Ectodermal cell (in vitro differentiated cells): ENCODE measurements around the gene CALM3.
"Not testable (repeated sequence)": the region's sequence is repeated elsewhere in the genome, so short reads cannot be mapped to it uniquely, and the experiment has no call there.

Source experiments
- H3K27ac ChIP-seq: 2 replicates; pipeline ENCODE4 v1.7.0; 2013; ENCODE audit warnings: mild to moderate bottlenecking, low read depth, low read length; ENCODE audit not compliant: insufficient read depth, poor library complexity, severe bottlenecking
- H3K27me3 ChIP-seq: 2 replicates; pipeline ENCODE4 v1.7.0; 2013; ENCODE audit warnings: mild to moderate bottlenecking, low read length; ENCODE audit not compliant: insufficient read depth, control insufficient read depth, poor library complexity, severe bottlenecking
- H3K36me3 ChIP-seq: one replicate; pipeline ENCODE4 v1.7.0; 2013; ENCODE audit warnings: low read length; ENCODE audit not compliant: control insufficient read depth, insufficient read depth
- H3K4me1 ChIP-seq: one replicate; pipeline ENCODE4 v1.7.0; 2013; ENCODE audit warnings: low read length; ENCODE audit not compliant: control insufficient read depth, insufficient read depth
- H3K4me3 ChIP-seq: 2 replicates; pipeline ENCODE4 v1.7.0; 2013; ENCODE audit warnings: low read depth, low read length, control low read depth; ENCODE audit not compliant: insufficient read depth
- H3K9me3 ChIP-seq: 2 replicates; pipeline ENCODE4 v1.7.0; 2013; ENCODE audit warnings: mild to moderate bottlenecking, low read length, moderate library complexity; ENCODE audit not compliant: control insufficient read depth
- WGBS, 2 experiments: methylation state at CpG; one replicate each; pipeline ENCODE4 v1.1.7; 2013; ENCODE audit warnings: missing lambda C conversion rate in 2 of 2; 5-methylcytosine and 5-hydroxymethylcytosine counted together

The CALM3 gene

DNA sequence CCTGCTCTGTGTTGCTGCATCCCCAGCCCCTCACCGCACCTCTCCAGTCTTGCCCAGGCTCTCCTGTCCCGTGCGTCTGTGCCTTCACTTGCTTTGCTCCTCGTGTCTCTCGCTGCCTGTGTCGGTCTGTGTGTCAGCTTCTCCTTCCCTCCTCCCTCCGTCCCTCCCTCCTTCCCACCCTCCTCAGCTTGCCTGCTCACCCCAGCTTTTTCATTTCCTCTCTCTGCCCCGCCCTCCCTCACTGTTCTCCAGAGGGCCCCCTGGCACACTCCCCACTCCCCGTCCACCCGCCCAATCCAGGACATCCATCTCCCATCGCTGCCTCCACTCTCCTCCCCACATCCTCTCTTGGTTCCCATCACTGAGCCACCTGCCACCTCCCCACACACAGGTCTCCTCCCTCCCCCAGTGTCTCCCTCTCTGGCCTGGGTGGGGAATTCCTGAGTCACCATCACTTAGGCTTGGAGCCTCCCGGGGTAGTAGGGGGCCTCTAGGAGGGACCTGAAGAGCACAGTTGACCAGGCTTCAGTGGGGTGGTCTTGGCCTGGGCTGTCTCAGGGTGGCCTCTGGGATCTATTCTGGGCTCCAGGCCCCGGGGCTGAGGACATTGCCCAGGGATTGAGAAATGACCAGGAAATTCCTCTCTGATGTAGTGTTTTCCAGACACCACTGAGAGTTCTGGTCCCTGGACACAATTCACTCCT, 24.0 kb downstream of the CALM3 start, which contains the start of gene PTGIR:
TSS of gene PTGIR (minus strand) at position 132 of the 704 bp plus-strand sequence. CDS start 864 bp downstream, outside the sequence.
- Histone ChIP-seq H3K27me3 (no peaks in the 10 kb centered on the region), H3K27ac (no peak within 1 kb of the TSS), H3K4me3 (no peak within 1 kb of the TSS), H3K36me3 (no peaks in the 10 kb centered on the region), H3K9me3 (no peaks in the 10 kb centered on the region), H3K4me1 (peaks cover 18% of the 10 kb centered on the region)
- 69 to 72% methylated on average over 13 of the region's 13 CpGs for WGBS, 2 experiments

DNA sequence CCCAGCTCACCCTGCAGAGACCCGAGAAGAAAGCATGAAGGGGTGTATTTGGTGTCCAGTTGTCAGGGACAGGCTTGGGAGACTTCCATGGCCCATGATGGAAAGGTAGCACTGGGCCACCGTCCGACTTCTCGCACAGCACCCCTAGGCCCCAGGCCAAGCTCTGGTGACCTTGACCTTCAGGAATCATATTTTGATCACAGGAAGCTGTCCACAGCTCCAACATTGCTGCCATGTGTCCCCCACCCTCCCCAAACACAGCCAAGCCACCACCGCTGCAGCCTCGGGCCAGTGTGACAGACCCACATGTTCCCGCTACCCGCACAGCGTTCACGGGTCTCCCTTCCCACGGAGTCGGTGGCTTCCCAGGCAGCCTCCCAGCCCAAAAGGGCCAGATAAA, 24.6 kb downstream of the CALM3 start:
- no peak overlapping the region for H3K27ac ChIP-seq
- no peak overlapping the region for H3K4me3 ChIP-seq
- peaks cover 17% of the 10 kb centered on the region for H3K4me1 ChIP-seq
- 93 to 97% methylated on average over 12 of the region's 12 CpGs for WGBS, 2 experiments
- no peaks in the 10 kb centered on the region for H3K9me3 ChIP-seq
- no peaks in the 10 kb centered on the region for H3K36me3 ChIP-seq
- H3K27me3 ChIP-seq, result no peaks in the 10 kb centered on the region

DNA sequence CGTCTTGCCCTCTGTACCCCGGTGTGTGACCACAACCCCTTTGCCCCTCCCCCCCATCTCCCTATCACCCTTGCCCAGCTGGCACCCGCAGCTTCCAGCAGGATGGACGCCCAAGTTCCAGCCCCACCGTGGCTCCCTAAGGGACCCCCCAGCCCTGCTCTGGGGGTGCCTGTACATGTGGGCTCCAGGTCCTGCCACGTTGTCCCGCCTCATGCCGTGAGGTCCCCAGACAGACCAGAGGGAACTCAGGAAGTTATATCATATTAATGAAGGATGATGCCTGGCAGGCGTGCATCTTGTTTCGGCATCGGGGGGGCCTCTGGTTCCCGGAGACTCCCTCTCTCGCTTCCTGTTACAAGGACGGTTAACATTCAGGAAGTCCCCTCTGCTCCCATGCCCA, 25.3 kb downstream of the CALM3 start:
- Histone ChIP-seq H3K27me3 (no peaks in the 10 kb centered on the region), H3K36me3 (no peaks in the 10 kb centered on the region), H3K9me3 (no peaks in the 10 kb centered on the region), H3K27ac (no peak overlapping the region), H3K4me3 (no peak overlapping the region), H3K4me1 (peaks cover 16% of the 10 kb centered on the region)
- 90% methylated on average over 14 of the region's 14 CpGs for WGBS, 2 experiments

DNA sequence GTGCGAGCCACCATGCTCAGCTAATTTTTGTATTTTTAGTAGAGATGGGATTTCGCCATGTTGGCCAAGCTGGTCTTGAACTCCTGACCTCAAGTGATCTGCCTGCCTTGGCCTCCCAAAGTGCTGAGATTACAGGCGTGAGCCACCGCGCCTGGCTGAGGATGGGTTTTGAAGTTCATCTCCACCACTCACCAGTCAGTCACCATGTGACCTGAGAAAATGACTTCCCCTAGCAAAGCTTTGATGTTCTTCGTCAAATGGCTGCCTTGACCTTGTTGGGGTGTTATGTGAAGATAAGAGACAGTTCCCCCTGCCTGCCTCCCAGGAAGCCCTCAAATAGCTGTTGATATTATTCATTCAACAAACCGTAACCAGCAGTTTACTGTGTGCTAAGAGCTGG, 27.8 kb downstream of the CALM3 start:
- WGBS, 2 experiments, result 92 to 96% methylated on average over 7 of the region's 7 CpGs
- not testable (repeated sequence) for H3K4me3 ChIP-seq, H3K9me3 ChIP-seq, H3K27ac ChIP-seq, H3K36me3 ChIP-seq
- peaks cover 20% of the 10 kb centered on the region for H3K4me1 ChIP-seq
- H3K27me3 ChIP-seq, result peaks cover 19% of the 10 kb centered on the region

DNA sequence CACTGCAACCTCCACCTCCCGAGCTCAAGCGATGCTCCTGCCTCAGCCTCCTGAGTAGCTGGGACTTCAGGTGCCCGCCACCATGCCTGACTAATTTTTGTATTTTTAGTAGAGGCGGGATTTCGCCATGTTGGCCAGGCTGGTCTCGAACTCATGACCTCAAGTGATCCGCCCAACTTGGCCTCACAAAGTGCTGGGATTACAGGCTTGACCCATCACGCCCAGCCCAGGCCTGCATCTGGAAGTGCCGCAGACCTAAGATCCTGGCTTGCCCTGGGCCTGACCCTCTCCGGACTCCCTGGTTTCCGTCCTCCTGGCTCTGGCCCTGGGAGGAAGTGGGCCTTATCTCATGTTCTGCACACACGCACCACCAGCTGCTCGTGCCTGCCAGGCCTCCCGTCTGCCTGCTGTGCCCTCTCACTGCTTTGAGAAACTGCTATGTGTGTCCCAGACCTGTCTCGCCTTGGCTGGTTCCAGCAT, 28.5 kb downstream of the CALM3 start:
- peaks cover 21% of the 10 kb centered on the region for H3K4me1 ChIP-seq
- no peaks in the 10 kb centered on the region for H3K36me3 ChIP-seq
- H3K27ac ChIP-seq, result no peak overlapping the region
- 93% methylated on average over 15 of the region's 15 CpGs for WGBS, 2 experiments
- no peak overlapping the region for H3K4me3 ChIP-seq
- no peaks in the 10 kb centered on the region for H3K9me3 ChIP-seq
- H3K27me3 ChIP-seq, result peaks cover 24% of the 10 kb centered on the region

DNA sequence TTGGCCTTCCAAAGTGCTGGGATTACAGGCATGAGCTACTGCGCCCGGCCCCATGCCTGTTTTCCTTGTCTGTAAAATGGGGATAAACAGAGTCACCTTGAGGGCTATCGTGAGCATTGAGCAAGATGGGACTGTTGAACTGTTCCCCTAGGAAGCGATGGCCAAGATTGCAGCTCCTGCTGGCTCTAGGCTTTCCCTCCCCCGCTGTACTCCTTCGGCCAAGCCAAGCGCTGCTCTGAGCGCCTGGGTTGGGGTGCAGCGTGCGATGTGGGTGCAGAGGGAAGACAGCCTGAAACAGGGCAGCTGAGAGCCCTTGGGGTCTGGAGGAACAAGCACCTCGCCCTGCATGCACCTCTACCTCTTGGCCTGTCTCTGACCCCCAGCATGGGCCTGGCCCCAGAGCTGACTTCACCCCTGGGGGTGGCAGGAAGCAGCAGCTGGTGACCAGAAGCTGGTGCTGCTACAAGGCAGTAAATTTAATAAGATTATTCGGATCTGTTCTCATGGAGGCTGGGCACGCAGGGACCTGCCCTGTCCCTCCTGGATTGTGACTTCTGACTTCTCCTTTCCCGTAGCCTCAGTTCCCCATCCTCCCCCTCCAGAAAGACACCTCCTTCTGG, 29.6 kb downstream of the CALM3 start:
- Histone ChIP-seq H3K27ac (no peak overlapping the region), H3K36me3 (no peaks in the 10 kb centered on the region), H3K4me1 (peaks cover 23% of the 10 kb centered on the region), H3K4me3 (no peak overlapping the region), H3K9me3 (no peaks in the 10 kb centered on the region), H3K27me3 (peaks cover 35% of the 10 kb centered on the region)
- 86 to 87% methylated on average over 14 of the region's 14 CpGs for WGBS, 2 experiments

DNA sequence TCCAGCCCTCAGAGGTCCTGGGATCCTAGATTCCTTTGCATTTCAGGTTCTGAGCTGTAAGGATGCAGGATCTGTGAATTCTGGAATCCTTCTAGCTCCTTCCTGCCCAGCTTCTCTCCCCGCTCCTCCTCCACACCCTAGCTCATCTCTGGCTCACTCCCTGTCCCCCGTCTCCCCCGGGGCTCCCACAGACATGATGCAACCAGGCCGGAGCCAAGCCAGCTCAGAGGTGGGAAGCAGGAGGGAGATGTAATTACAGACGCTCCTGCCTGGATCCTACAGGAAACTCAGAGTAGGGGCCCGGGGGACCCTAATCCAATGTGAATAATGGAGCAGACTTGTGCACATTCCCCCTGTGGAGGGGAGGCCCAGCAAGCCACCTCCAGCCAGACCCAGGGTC, 30.4 kb downstream of the CALM3 start:
- WGBS, 2 experiments, result 76 to 82% methylated on average over 6 of the region's 6 CpGs
- Histone ChIP-seq H3K36me3 (no peaks in the 10 kb centered on the region), H3K9me3 (no peaks in the 10 kb centered on the region), H3K4me3 (no peak overlapping the region), H3K4me1 (peaks cover 30% of the 10 kb centered on the region), H3K27ac (no peak overlapping the region), H3K27me3 (peaks cover 43% of the 10 kb centered on the region)

DNA sequence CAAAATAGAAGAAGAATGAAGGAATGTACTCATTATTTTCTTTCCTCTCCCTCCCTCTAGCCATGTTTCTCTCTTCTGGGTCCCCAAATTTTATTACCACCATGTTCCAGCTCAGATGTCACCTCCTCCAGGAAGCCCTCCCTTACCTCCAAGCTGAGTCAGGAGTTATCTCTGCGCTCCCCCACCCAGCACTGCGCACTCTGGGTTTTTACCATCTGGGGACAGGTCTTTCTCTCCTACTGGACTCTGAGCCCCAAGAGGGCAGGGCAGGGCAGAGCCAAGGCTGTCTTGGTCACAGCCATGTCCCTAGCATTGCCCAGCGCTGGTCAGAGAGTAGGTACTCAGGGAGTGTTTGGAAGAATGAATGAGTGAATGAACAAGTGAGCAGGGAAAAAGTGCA, 32.0 kb downstream of the CALM3 start:
- Histone ChIP-seq H3K4me3 (no peak overlapping the region), H3K27me3 (peaks cover 59% of the 10 kb centered on the region), H3K27ac (no peak overlapping the region), H3K4me1 (peaks cover 30% of the 10 kb centered on the region), H3K9me3 (no peaks in the 10 kb centered on the region), H3K36me3 (no peaks in the 10 kb centered on the region)
- 94% methylated on average over 3 of the region's 3 CpGs for WGBS, 2 experiments

DNA sequence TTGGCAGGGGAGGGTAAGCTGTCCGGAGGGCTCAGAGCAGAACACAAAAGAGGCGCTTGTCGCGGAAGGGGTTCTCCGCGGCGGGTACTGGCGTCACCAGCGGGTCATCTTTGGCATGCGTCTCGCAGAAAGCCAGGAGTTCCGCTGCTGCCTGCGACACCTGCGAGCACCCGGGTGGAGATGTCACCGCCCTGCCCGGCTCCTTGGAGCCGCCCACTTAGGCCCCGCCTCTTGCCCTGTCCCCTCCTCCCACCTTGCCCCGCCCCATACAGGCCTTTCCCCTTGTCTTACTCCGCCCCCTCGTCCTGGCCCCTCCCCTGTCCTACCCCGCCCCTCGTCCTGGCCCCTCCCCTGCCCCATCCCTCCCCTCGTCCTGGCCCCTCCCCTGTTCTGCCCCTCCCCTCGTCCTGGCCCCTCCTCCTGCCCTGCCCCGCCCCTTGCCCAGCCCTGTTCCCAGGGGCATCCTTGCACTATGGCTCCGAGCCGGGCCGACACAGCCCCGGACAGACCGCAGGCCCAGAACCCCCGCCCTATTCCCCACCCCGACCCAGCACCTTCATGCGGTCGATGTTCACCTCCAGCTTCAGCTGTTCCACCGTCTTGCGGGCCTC, 33.0 kb downstream of the CALM3 start:
- 0 to 1% methylated on average over 35 of the region's 38 CpGs for WGBS, 2 experiments
- Histone ChIP-seq H3K27me3 (peaks cover 68% of the 10 kb centered on the region), H3K27ac (no peak overlapping the region), H3K36me3 (no peaks in the 10 kb centered on the region), H3K4me1 (peaks cover 30% of the 10 kb centered on the region), H3K9me3 (no peaks in the 10 kb centered on the region), H3K4me3 (peak overlapping the region; percentile 37)

DNA sequence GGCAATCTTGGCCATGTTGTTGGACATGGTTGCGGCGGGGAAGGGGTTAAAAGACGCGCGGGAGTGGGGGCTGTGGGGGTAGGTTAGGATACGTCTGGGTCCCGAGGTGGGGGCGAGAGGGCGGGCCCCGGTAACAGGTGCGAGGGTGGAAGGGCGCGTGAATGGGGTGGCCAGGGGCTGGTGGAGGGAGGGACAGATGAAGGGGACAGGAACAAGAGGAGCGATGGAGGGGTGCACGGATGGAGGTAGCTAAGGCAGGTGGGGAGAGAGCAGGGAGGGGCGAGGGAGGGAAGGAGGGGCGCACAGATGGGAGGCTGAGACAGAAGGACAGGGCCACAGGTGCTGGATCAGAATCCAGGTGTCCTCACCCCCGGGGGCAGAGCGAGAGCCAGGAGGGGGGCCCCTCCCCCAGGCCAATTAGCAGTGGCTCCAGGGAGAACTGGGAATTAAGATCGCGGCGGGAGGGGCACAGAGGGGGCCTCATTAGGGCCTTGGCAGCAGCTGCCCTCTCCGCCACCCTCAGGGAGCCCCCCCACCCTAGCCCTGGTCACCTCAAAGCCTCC, 33.6 kb downstream of the CALM3 start:
- Histone ChIP-seq H3K27ac (no peak overlapping the region), H3K4me1 (peaks cover 30% of the 10 kb centered on the region), H3K27me3 (peaks cover 74% of the 10 kb centered on the region), H3K36me3 (no peaks in the 10 kb centered on the region), H3K9me3 (no peaks in the 10 kb centered on the region), H3K4me3 (peak overlapping the region; percentile 37)
- WGBS, 2 experiments, result 2% methylated on average over 23 of the region's 23 CpGs
